Measurements from ENCODE around the gene MRPL42. TPM values are rescaled to one million over a fixed set of nuclear protein-coding genes. Genes with fewer than 3 reads are reported as not detected.

Gene MRPL42
- total RNA-seq, 1 donor from 2014 or later, result 21.4 TPM

- DNase-seq (ENCODE audit: extremely low spot score in 2 of 2), result no peak
- Histone ChIP-seq H3K4me1 (peaks cover 72% of the 10 kb centered on the region), H3K4me3 (no peak overlapping the region), H3K27ac (no peak overlapping the region), H3K27me3 (no peaks in the 10 kb centered on the region), H3K36me3 (no peaks in the 10 kb centered on the region), H3K9me3 (no peaks in the 10 kb centered on the region)
- intact Hi-C loops (cut with DNase I), result no loop called here
- TF ChIP-seq POLR2AphosphoS5 (IDR thresholded peaks at IDR 0.05; ENCODE audit: insufficient read depth in 1 of 2, low read depth in 1 of 2) (no peak), POLR2A (IDR thresholded peaks at IDR 0.05) (no peak)
- TF ChIP-seq, protein P1, sequence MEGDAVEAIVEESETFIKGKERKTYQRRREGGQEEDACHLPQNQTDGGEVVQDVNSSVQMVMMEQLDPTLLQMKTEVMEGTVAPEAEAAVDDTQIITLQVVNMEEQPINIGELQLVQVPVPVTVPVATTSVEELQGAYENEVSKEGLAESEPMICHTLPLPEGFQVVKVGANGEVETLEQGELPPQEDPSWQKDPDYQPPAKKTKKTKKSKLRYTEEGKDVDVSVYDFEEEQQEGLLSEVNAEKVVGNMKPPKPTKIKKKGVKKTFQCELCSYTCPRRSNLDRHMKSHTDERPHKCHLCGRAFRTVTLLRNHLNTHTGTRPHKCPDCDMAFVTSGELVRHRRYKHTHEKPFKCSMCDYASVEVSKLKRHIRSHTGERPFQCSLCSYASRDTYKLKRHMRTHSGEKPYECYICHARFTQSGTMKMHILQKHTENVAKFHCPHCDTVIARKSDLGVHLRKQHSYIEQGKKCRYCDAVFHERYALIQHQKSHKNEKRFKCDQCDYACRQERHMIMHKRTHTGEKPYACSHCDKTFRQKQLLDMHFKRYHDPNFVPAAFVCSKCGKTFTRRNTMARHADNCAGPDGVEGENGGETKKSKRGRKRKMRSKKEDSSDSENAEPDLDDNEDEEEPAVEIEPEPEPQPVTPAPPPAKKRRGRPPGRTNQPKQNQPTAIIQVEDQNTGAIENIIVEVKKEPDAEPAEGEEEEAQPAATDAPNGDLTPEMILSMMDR (IDR thresholded peaks at IDR 0.05), result no peak
These were observed 33.0 kb upstream of the MRPL42 start for GRCh38 chr12:93434256-93434865.

DNA sequence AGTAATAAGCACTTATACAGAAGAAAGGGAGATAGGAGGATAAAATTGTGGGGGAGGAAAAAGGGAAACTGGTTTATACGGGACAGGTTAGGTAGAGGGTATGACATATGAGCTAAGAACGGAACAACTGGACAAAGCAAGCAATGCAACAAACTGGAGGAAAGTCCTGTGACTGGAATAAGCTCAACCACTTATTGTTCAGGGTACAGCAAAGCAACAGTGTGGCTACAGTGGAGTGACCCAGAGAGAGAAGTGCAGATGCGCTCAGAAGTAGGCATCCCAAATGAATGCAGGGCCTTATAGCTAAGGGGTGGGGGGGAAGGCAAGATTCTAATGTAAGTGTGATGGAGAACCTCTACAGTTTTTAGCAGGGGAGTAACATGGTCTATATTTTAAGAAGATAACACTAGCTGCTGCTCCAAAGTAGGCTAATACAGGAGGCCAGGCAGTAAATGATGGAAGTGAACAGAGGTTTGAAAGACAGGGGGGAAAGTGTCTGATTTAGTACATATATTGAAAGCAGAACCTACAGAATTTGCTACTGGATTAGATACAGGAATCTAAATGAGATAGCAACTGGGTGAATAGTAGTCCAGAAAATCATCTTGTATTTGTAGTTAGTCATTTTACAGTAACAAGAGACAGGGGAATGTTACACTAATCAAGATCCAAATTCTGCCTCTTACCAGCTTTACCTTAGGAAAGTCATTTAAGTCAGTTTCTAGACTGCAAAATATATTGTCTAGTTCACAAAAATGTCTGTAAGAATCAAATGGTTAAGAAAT, 28.9 kb upstream of the MRPL42 start:
- no peaks in the 10 kb centered on the region for H3K36me3 ChIP-seq
- peaks cover 70% of the 10 kb centered on the region for H3K4me1 ChIP-seq
- H3K4me3 ChIP-seq, result no peak overlapping the region
- intact Hi-C loops (cut with DNase I), result no loop called here
- no peak overlapping the region for H3K27ac ChIP-seq
- TF ChIP-seq, protein P1 (IDR thresholded peaks at IDR 0.05), result no peak
- no peak for TF ChIP-seq POLR2AphosphoS5 (IDR thresholded peaks at IDR 0.05; ENCODE audit: insufficient read depth in 1 of 2, low read depth in 1 of 2)
- TF ChIP-seq POLR2A (IDR thresholded peaks at IDR 0.05), result no peak
- no peaks in the 10 kb centered on the region for H3K27me3 ChIP-seq
- DNase-seq (ENCODE audit: extremely low spot score in 2 of 2), result no peak
- H3K9me3 ChIP-seq, result no peaks in the 10 kb centered on the region

- H3K27me3 ChIP-seq, result no peaks in the 10 kb centered on the region
- TF ChIP-seq, protein P1 (IDR thresholded peaks at IDR 0.05), result no peak
- TF ChIP-seq POLR2AphosphoS5 (IDR thresholded peaks at IDR 0.05; ENCODE audit: insufficient read depth in 1 of 2, low read depth in 1 of 2) (no peak), POLR2A (IDR thresholded peaks at IDR 0.05) (no peak)
- peaks cover 55% of the 10 kb centered on the region for H3K4me1 ChIP-seq
- intact Hi-C loops (cut with DNase I), result no loop called here
- H3K9me3 ChIP-seq, result no peaks in the 10 kb centered on the region
- DNase-seq (ENCODE audit: extremely low spot score in 2 of 2), result no peak
- H3K36me3 ChIP-seq, result no peaks in the 10 kb centered on the region
- no peak overlapping the region for H3K27ac ChIP-seq
- peak overlapping the region; percentile 81 to 99 for H3K4me3 ChIP-seq
These were observed 27.1 kb upstream of the MRPL42 start for GRCh38 chr12:93440043-93440835.

- Histone ChIP-seq H3K9me3 (no peaks in the 10 kb centered on the region), H3K27me3 (no peaks in the 10 kb centered on the region), H3K4me3 (peak overlapping the region; percentile 81 to 99), H3K27ac (peak overlapping the region; percentile 92), H3K4me1 (peaks cover 54% of the 10 kb centered on the region), H3K36me3 (no peaks in the 10 kb centered on the region)
- no peak for DNase-seq (ENCODE audit: extremely low spot score in 2 of 2)
- intact Hi-C loops (cut with DNase I), result no loop called here
- no peak for TF ChIP-seq POLR2AphosphoS5 (IDR thresholded peaks at IDR 0.05; ENCODE audit: insufficient read depth in 1 of 2, low read depth in 1 of 2)
- TF ChIP-seq POLR2A (IDR thresholded peaks at IDR 0.05), result no peak
- TF ChIP-seq, protein P1 (IDR thresholded peaks at IDR 0.05), result no peak
These were observed 26.2 kb upstream of the MRPL42 start for GRCh38 chr12:93441081-93441616.

Data from vagina (tissue), 2 donors.